GM12891 (cell line): Measurements from ENCODE around the gene CCDC178.
"Not testable (repeated sequence)": the region's sequence is repeated elsewhere in the genome, so short reads cannot be mapped to it uniquely, and the experiment has no call there.

Source experiments
- DNase-seq: peaks from one replicate; pipeline ENCODE4 v3.0.0; 2011; ENCODE audit warnings: low spot score; ENCODE audit not compliant: insufficient read length
- FAIRE-seq: peaks from 2 replicates; lab custom pipeline; 2011; peaks lifted over from hg19 to GRCh38; lab: Jason Lieb, UNC
- PAX5 ChIP-seq: IDR thresholded peaks from 2 replicates; pipeline ENCODE4 v1.6.1; 2011; ENCODE audit warnings: low read length, moderate library complexity, mild to moderate bottlenecking; ENCODE audit not compliant: insufficient read depth, severe bottlenecking
- POLR2A ChIP-seq: IDR thresholded peaks from 2 replicates; pipeline ENCODE4 v1.6.1; 2011; ENCODE audit warnings: low read depth, low read length, control low read depth
- POLR2AphosphoS5 ChIP-seq: IDR thresholded peaks from 2 replicates; pipeline ENCODE4 v1.6.1; 2011; ENCODE audit warnings: low read depth, low read length, control low read depth
- POU2F2 ChIP-seq: IDR thresholded peaks from 2 replicates; pipeline ENCODE4 v1.6.1; 2011; ENCODE audit warnings: low read depth, mild to moderate bottlenecking, control low read depth, low read length, moderate library complexity
- SPI1 ChIP-seq: IDR thresholded peaks from 2 replicates; pipeline ENCODE4 v1.6.1; 2011; ENCODE audit warnings: low read depth, low read length, control low read depth
- TAF1 ChIP-seq: IDR thresholded peaks from 2 replicates; pipeline ENCODE4 v1.6.1; 2011; ENCODE audit warnings: low read depth, low read length, control low read depth

Gene CCDC178

GRCh38 chr18:32958746-32959145, 481.8 kb downstream of the CCDC178 start:
- DNase-seq (no peak), FAIRE-seq (no peak)
- no peak for TF ChIP-seq SPI1
- TF ChIP-seq TAF1: no peak
- TF ChIP-seq POU2F2: no peak
- no peak for TF ChIP-seq POLR2AphosphoS5
- TF ChIP-seq POLR2A: no peak
- no peak for TF ChIP-seq PAX5

GRCh38 chr18:32956591-32957315, 483.8 kb downstream of the CCDC178 start:
- FAIRE-seq (no peak), DNase-seq (no peak)
- TF ChIP-seq POU2F2 (no peak), PAX5 (no peak)

- not testable (repeated sequence) for DNase-seq, FAIRE-seq
These were observed 488.2 kb downstream of the CCDC178 start for GRCh38 chr18:32952318-32952717.

GRCh38 chr18:32937597-32937996, 502.9 kb downstream of the CCDC178 start:
- FAIRE-seq: no peak
- TF ChIP-seq POLR2AphosphoS5 (no peak), POU2F2 (no peak)

GRCh38 chr18:32937066-32937465, 503.5 kb downstream of the CCDC178 start:
- no peak for FAIRE-seq
- no peak for TF ChIP-seq PAX5
- no peak for TF ChIP-seq POU2F2
- no peak for TF ChIP-seq POLR2A
- no peak for TF ChIP-seq TAF1
- TF ChIP-seq POLR2AphosphoS5: no peak
- TF ChIP-seq SPI1: no peak
- no peak for DNase-seq

More at GRCh38 chr18:32937597-32937996, 502.9 kb downstream of the CCDC178 start:
- no peak for DNase-seq

- TF ChIP-seq POU2F2 (no peak), POLR2AphosphoS5 (no peak), TAF1 (no peak)
- no peak for FAIRE-seq
- no peak for DNase-seq
These were observed 506.3 kb downstream of the CCDC178 start for GRCh38 chr18:32934201-32934600.

- DNase-seq (peak; percentile 12), FAIRE-seq (peak; percentile 75)
- TF ChIP-seq SPI1 (no peak), TAF1 (no peak), POLR2AphosphoS5 (no peak), PAX5 (no peak), POU2F2 (no peak)
These were observed 509.7 kb downstream of the CCDC178 start for GRCh38 chr18:32930695-32931301.

- FAIRE-seq: no peak
- no peak for TF ChIP-seq POU2F2
- TF ChIP-seq POLR2AphosphoS5: no peak
- no peak for TF ChIP-seq SPI1
- TF ChIP-seq TAF1: no peak
- no peak for TF ChIP-seq POLR2A
- TF ChIP-seq PAX5: no peak
- no peak for DNase-seq
These were observed 511.3 kb downstream of the CCDC178 start for GRCh38 chr18:32929213-32929612.

GRCh38 chr18:32922951-32923430, 517.5 kb downstream of the CCDC178 start:
- TF ChIP-seq POU2F2 (no peak), PAX5 (no peak), POLR2A (no peak), SPI1 (no peak), TAF1 (no peak), POLR2AphosphoS5 (no peak)
- FAIRE-seq (no peak), DNase-seq (no peak)

- DNase-seq: no peak
- TF ChIP-seq POLR2AphosphoS5: no peak
- no peak for TF ChIP-seq TAF1
- no peak for TF ChIP-seq SPI1
- TF ChIP-seq POU2F2: no peak
- TF ChIP-seq PAX5: no peak
- TF ChIP-seq POLR2A: no peak
- FAIRE-seq: no peak
These were observed 519.4 kb downstream of the CCDC178 start for GRCh38 chr18:32920796-32921787.
